OCI-LY3 (cell line): ENCODE measurements around the gene CRYBA2.

Experiments
- CTCF ChIP-seq: fragments of 200-600, 300-600 bp; sonication (generic); IDR thresholded peaks from 2 replicates; pipeline ENCODE4 v1.5.1; 2014; ENCODE audit warnings: antibody characterized with exemption, low read length, low read depth
- EZH2phosphoT487 ChIP-seq: fragments of 200-600 bp; shearing (Covaris generic); IDR thresholded peaks from 2 replicates; pipeline ENCODE4 v1.6.1; 2018; ENCODE audit warnings: antibody characterized with exemption, mixed run types, low read depth

DNA sequence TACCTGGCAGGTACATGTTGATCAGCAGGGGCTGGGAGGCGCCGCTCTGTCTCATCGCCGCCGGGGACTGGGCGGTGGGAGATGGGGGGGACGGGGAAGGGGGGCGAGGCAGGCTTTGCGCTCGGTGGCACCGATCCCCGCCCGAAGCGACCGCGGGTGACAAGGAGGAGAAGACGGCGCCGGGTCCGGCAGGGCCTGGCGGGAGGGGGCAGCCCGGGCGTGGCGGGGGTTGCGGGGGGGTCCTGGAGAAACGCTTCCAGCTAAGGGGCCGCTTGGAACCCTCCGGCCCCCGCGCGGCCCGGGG lies 8.2 kb downstream of the CRYBA2 start, which contains the start of gene FEV:
- no peak for TF ChIP-seq CTCF
- no peak for TF ChIP-seq EZH2phosphoT487
